ENCODE measurements around the gene CACNA1S. TPM values are rescaled to one million over a fixed set of nuclear protein-coding genes. Genes with fewer than 3 reads are reported as not detected.

CACNA1S gene
- total and polyA plus RNA-seq, 7 donors: 0.01 TPM; not detected in 6

- H3K27ac ChIP-seq: peak overlapping the region; percentile 64 to 79 (median 76)
- peak; percentile 90 for DNase-seq
- no peak overlapping the region for H3K4me3 ChIP-seq
- TF ChIP-seq POLR2AphosphoS5 (IDR thresholded peaks at IDR 0.05) (peak in 3 of 4 donors; percentile 17 to 36 (median 33)), POLR2A (IDR thresholded peaks at IDR 0.05) (no peak)
- intact Hi-C loops (cut with DNase I): loop anchor here (10.0 kb wide), 1 partner anchor 87 kb away; no protein-coding TSS in a partner anchor
- no peaks in the 10 kb centered on the region for H3K27me3 ChIP-seq
- peaks cover 9 to 62% (median 33%) of the 10 kb centered on the region in 4 donors for H3K36me3 ChIP-seq
- H3K9me3 ChIP-seq: no peaks in the 10 kb centered on the region
- WGBS, 2 donors: 84% methylated on average over 6 of the region's 6 CpGs
- peaks cover 0 to 25% (median 19%) of the 10 kb centered on the region in 4 donors for H3K4me1 ChIP-seq
Observed at GRCh38 chr1:201137579-201138310, 25.5 kb upstream of the CACNA1S start.

- no peak for TF ChIP-seq EP300 (IDR thresholded peaks at IDR 0.05)
- intact Hi-C loops (cut with DNase I): loop anchor here (10.0 kb wide), 1 partner anchor 88 kb away; no protein-coding TSS in a partner anchor
- H3K4me1 ChIP-seq: peaks cover 0 to 25% (median 19%) of the 10 kb centered on the region in 4 donors
- H3K36me3 ChIP-seq: peaks cover 9 to 55% (median 25%) of the 10 kb centered on the region in 4 donors
- no peak for DNase-seq
- H3K4me3 ChIP-seq: no peak overlapping the region
- H3K27ac ChIP-seq: peak overlapping the region; percentile 66 to 79 (median 76)
- H3K9me3 ChIP-seq: no peaks in the 10 kb centered on the region
- WGBS, 2 donors: 93 to 97% methylated on average over 7 of the region's 7 CpGs
- no peaks in the 10 kb centered on the region for H3K27me3 ChIP-seq
Observed at GRCh38 chr1:201137024-201137392, 24.8 kb upstream of the CACNA1S start.

- peaks cover 9 to 50% (median 23%) of the 10 kb centered on the region in 4 donors for H3K36me3 ChIP-seq
- intact Hi-C loops (cut with DNase I): loop anchor here (10.0 kb wide), 1 partner anchor 88 kb away; no protein-coding TSS in a partner anchor
- no peak for TF ChIP-seq POLR2AphosphoS5 (IDR thresholded peaks at IDR 0.05)
- no peak for TF ChIP-seq EP300 (IDR thresholded peaks at IDR 0.05)
- TF ChIP-seq POLR2A (IDR thresholded peaks at IDR 0.05): no peak
- TF ChIP-seq CTCF (IDR thresholded peaks at IDR 0.05): no peak
- H3K4me1 ChIP-seq: peaks cover 0 to 25% (median 19%) of the 10 kb centered on the region in 4 donors
- peak overlapping the region; percentile 66 to 79 (median 76) for H3K27ac ChIP-seq
- no peaks in the 10 kb centered on the region for H3K9me3 ChIP-seq
- no peak for DNase-seq
- H3K4me3 ChIP-seq: no peak overlapping the region
- H3K27me3 ChIP-seq: no peaks in the 10 kb centered on the region
- WGBS, 2 donors: 86 to 87% methylated on average over 8 of the region's 8 CpGs
Observed at GRCh38 chr1:201136355-201137023, 24.3 kb upstream of the CACNA1S start.

- Histone ChIP-seq H3K4me1 (peaks cover 0 to 25% (median 19%) of the 10 kb centered on the region in 4 donors), H3K27me3 (no peaks in the 10 kb centered on the region), H3K9me3 (no peaks in the 10 kb centered on the region), H3K27ac (no peak overlapping the region), H3K36me3 (peaks cover 6 to 29% (median 16%) of the 10 kb centered on the region in 4 donors), H3K4me3 (no peak overlapping the region)
- 94 to 96% methylated on average over 6 of the region's 6 CpGs for WGBS, 2 donors
- no peak for DNase-seq
- TF ChIP-seq POLR2A (IDR thresholded peaks at IDR 0.05): no peak
- TF ChIP-seq CTCF (IDR thresholded peaks at IDR 0.05): no peak
- no peak for TF ChIP-seq POLR2AphosphoS5 (IDR thresholded peaks at IDR 0.05)
- no peak for TF ChIP-seq EP300 (IDR thresholded peaks at IDR 0.05)
- intact Hi-C loops (cut with DNase I): loop anchor here (10.0 kb wide), 1 partner anchor 90 kb away; no protein-coding TSS in a partner anchor
Observed at GRCh38 chr1:201134405-201134804, 22.2 kb upstream of the CACNA1S start.

GRCh38 chr1:201131398-201131797, 19.2 kb upstream of the CACNA1S start:
- DNase-seq: no peak
- intact Hi-C loops (cut with DNase I): loop anchor here (10.0 kb wide), 1 partner anchor 93 kb away; no protein-coding TSS in a partner anchor
- 74 to 77% methylated on average over 4 of the region's 4 CpGs for whole genome bisulfite sequencing, 2 donors

More at GRCh38 chr1:201131398-201131797, 19.2 kb upstream of the CACNA1S start:
- H3K4me1 ChIP-seq: peaks cover 0 to 4% (median 0%) of the 10 kb centered on the region in 4 donors
- H3K27me3 ChIP-seq: no peaks in the 10 kb centered on the region
- H3K36me3 ChIP-seq: peaks cover 6 to 26% (median 15%) of the 10 kb centered on the region in 4 donors
- TF ChIP-seq POLR2A (IDR thresholded peaks at IDR 0.05) (no peak), POLR2AphosphoS5 (IDR thresholded peaks at IDR 0.05) (no peak), EP300 (IDR thresholded peaks at IDR 0.05) (no peak), CTCF (IDR thresholded peaks at IDR 0.05) (no peak)
- H3K9me3 ChIP-seq: no peaks in the 10 kb centered on the region
- H3K27ac ChIP-seq: no peak overlapping the region
- no peak overlapping the region for H3K4me3 ChIP-seq

All from sigmoid colon (tissue), 7 donors.